Measurements from ENCODE around the gene FASTK. TPM values are rescaled to one million over a fixed set of nuclear protein-coding genes. Genes with fewer than 3 reads are reported as not detected.

Gene FASTK
- total and polyA plus RNA-seq, 5 donors from 2014 or later: 39.5 to 92.4 (median 49.2) TPM

GRCh38 chr7:151115836-151116418, 35.3 kb upstream of the FASTK start:
- Mint-ChIP-seq H3K27ac (peak overlapping the region in 1 of 3 donors; percentile 43), H3K36me3 (peaks cover 5% of the 10 kb centered on the region), H3K4me3 (peak overlapping the region in 3 of 4 donors; percentile 38 to 74 (median 72)), H3K9me3 (no peaks in the 10 kb centered on the region), H3K4me1 (peaks cover 0 to 23% (median 3%) of the 10 kb centered on the region in 4 donors), H3K27me3 (peaks cover 17% of the 10 kb centered on the region)
- no peaks in the 10 kb centered on the region for H3K9me3 ChIP-seq (ENCODE audit: control insufficient read depth in 2 of 2, low read length in 2 of 2)
- DNase-seq (no peak), ATAC-seq (ENCODE audit: low read depth in 2 of 2) (no peak)
- no peaks in the 10 kb centered on the region for H3K27me3 ChIP-seq (ENCODE audit: control insufficient read depth, insufficient read depth, low read length)
- no peak overlapping the region for H3K4me3 ChIP-seq (ENCODE audit: low read depth, low read length)
- H3K4me1 ChIP-seq (ENCODE audit: control insufficient read depth, insufficient read depth, low read length, poor library complexity, severe bottlenecking): peaks cover 8% of the 10 kb centered on the region
- H3K36me3 ChIP-seq (ENCODE audit: control insufficient read depth, insufficient read depth, low read length): no peaks in the 10 kb centered on the region
- H3K27ac ChIP-seq (ENCODE audit: insufficient read depth, low read length, poor library complexity, severe bottlenecking): no peak overlapping the region

GRCh38 chr7:151115121-151115835, 34.7 kb upstream of the FASTK start:
- Histone ChIP-seq H3K9me3 (ENCODE audit: control insufficient read depth in 2 of 2, low read length in 2 of 2) (no peaks in the 10 kb centered on the region), H3K4me1 (ENCODE audit: control insufficient read depth, insufficient read depth, low read length, poor library complexity, severe bottlenecking) (peaks cover 9% of the 10 kb centered on the region), H3K36me3 (ENCODE audit: control insufficient read depth, insufficient read depth, low read length) (no peaks in the 10 kb centered on the region), H3K27me3 (ENCODE audit: control insufficient read depth, insufficient read depth, low read length) (no peaks in the 10 kb centered on the region), H3K27ac (ENCODE audit: insufficient read depth, low read length, poor library complexity, severe bottlenecking) (no peak overlapping the region), H3K4me3 (ENCODE audit: low read depth, low read length) (no peak overlapping the region)
- Mint-ChIP-seq H3K4me1 (peaks cover 0 to 23% (median 3%) of the 10 kb centered on the region in 4 donors), H3K27me3 (peaks cover 17% of the 10 kb centered on the region), H3K4me3 (peak overlapping the region in 3 of 4 donors; percentile 38 to 74 (median 72)), H3K27ac (no peak overlapping the region), H3K36me3 (peaks cover under 1% of the 10 kb centered on the region), H3K9me3 (no peaks in the 10 kb centered on the region)
- ATAC-seq (ENCODE audit: low read depth in 2 of 2) (peak; percentile 29 to 32), DNase-seq (peak in 1 of 3 donors; percentile 48)

- H3K27ac ChIP-seq (ENCODE audit: insufficient read depth, low read length, poor library complexity, severe bottlenecking): no peak overlapping the region
- Mint-ChIP-seq H3K27ac (no peak overlapping the region), H3K9me3 (no peaks in the 10 kb centered on the region), H3K27me3 (peaks cover 16% of the 10 kb centered on the region), H3K4me3 (peak overlapping the region; percentile 27 to 52 (median 44)), H3K36me3 (no peaks in the 10 kb centered on the region), H3K4me1 (peaks cover 0 to 23% (median 3%) of the 10 kb centered on the region in 4 donors)
- H3K27me3 ChIP-seq (ENCODE audit: control insufficient read depth, insufficient read depth, low read length): no peaks in the 10 kb centered on the region
- no peak for DNase-seq
- peaks cover 9% of the 10 kb centered on the region for H3K4me1 ChIP-seq (ENCODE audit: control insufficient read depth, insufficient read depth, low read length, poor library complexity, severe bottlenecking)
- H3K36me3 ChIP-seq (ENCODE audit: control insufficient read depth, insufficient read depth, low read length): no peaks in the 10 kb centered on the region
- ATAC-seq (ENCODE audit: low read depth in 2 of 2): no peak
- H3K4me3 ChIP-seq (ENCODE audit: low read depth, low read length): no peak overlapping the region
- H3K9me3 ChIP-seq (ENCODE audit: control insufficient read depth in 2 of 2, low read length in 2 of 2): no peaks in the 10 kb centered on the region
Measured at GRCh38 chr7:151114151-151115090, 33.8 kb upstream of the FASTK start.

- H3K36me3 Mint-ChIP-seq: no peaks in the 10 kb centered on the region
- Histone ChIP-seq H3K27ac (ENCODE audit: insufficient read depth, low read length, poor library complexity, severe bottlenecking) (no peak overlapping the region), H3K4me3 (ENCODE audit: low read depth, low read length) (no peak overlapping the region), H3K36me3 (ENCODE audit: control insufficient read depth, insufficient read depth, low read length) (no peaks in the 10 kb centered on the region), H3K4me1 (ENCODE audit: control insufficient read depth, insufficient read depth, low read length, poor library complexity, severe bottlenecking) (peaks cover 9% of the 10 kb centered on the region), H3K27me3 (ENCODE audit: control insufficient read depth, insufficient read depth, low read length) (no peaks in the 10 kb centered on the region), H3K9me3 (ENCODE audit: control insufficient read depth in 2 of 2, low read length in 2 of 2) (no peaks in the 10 kb centered on the region)
- H3K4me3 Mint-ChIP-seq: peak overlapping the region; percentile 27 to 65 (median 48)
- no peak for DNase-seq
- H3K27me3 Mint-ChIP-seq: peaks cover 14% of the 10 kb centered on the region
- no peak overlapping the region for H3K27ac Mint-ChIP-seq
- H3K4me1 Mint-ChIP-seq: peaks cover 0 to 18% (median 3%) of the 10 kb centered on the region in 4 donors
- ATAC-seq (ENCODE audit: low read depth in 2 of 2): no peak
- H3K9me3 Mint-ChIP-seq: no peaks in the 10 kb centered on the region
Measured at GRCh38 chr7:151113344-151114150, 32.9 kb upstream of the FASTK start.

- Histone ChIP-seq H3K9me3 (ENCODE audit: control insufficient read depth in 2 of 2, low read length in 2 of 2) (no peaks in the 10 kb centered on the region), H3K27ac (ENCODE audit: insufficient read depth, low read length, poor library complexity, severe bottlenecking) (no peak overlapping the region), H3K27me3 (ENCODE audit: control insufficient read depth, insufficient read depth, low read length) (no peaks in the 10 kb centered on the region), H3K36me3 (ENCODE audit: control insufficient read depth, insufficient read depth, low read length) (no peaks in the 10 kb centered on the region), H3K4me3 (ENCODE audit: low read depth, low read length) (no peak overlapping the region), H3K4me1 (ENCODE audit: control insufficient read depth, insufficient read depth, low read length, poor library complexity, severe bottlenecking) (peaks cover 8% of the 10 kb centered on the region)
- DNase-seq: peak; percentile 58 to 75 (median 67)
- no peak overlapping the region for H3K4me3 Mint-ChIP-seq
- no peak overlapping the region for H3K27ac Mint-ChIP-seq
- ATAC-seq (ENCODE audit: low read depth in 2 of 2): peak; percentile 70 to 72
- H3K27me3 Mint-ChIP-seq: peaks cover 13% of the 10 kb centered on the region
- no peaks in the 10 kb centered on the region for H3K36me3 Mint-ChIP-seq
- H3K9me3 Mint-ChIP-seq: no peaks in the 10 kb centered on the region
- peaks cover 0 to 10% (median 3%) of the 10 kb centered on the region in 4 donors for H3K4me1 Mint-ChIP-seq
Measured at GRCh38 chr7:151110941-151111645, 30.5 kb upstream of the FASTK start.

GRCh38 chr7:151110236-151110940, 29.8 kb upstream of the FASTK start:
- no peaks in the 10 kb centered on the region for H3K27me3 ChIP-seq (ENCODE audit: control insufficient read depth, insufficient read depth, low read length)
- Mint-ChIP-seq H3K36me3 (no peaks in the 10 kb centered on the region), H3K4me3 (no peak overlapping the region), H3K27me3 (peaks cover 8% of the 10 kb centered on the region), H3K4me1 (peaks cover 0 to 6% (median 3%) of the 10 kb centered on the region in 4 donors), H3K27ac (no peak overlapping the region), H3K9me3 (no peaks in the 10 kb centered on the region)
- no peak overlapping the region for H3K4me3 ChIP-seq (ENCODE audit: low read depth, low read length)
- no peaks in the 10 kb centered on the region for H3K36me3 ChIP-seq (ENCODE audit: control insufficient read depth, insufficient read depth, low read length)
- H3K27ac ChIP-seq (ENCODE audit: insufficient read depth, low read length, poor library complexity, severe bottlenecking): no peak overlapping the region
- H3K9me3 ChIP-seq (ENCODE audit: control insufficient read depth in 2 of 2, low read length in 2 of 2): no peaks in the 10 kb centered on the region
- H3K4me1 ChIP-seq (ENCODE audit: control insufficient read depth, insufficient read depth, low read length, poor library complexity, severe bottlenecking): peaks cover 5% of the 10 kb centered on the region
- no peak for ATAC-seq (ENCODE audit: low read depth in 2 of 2)
- DNase-seq: no peak
